MCF 10A (cell line): ENCODE results near the gene USP15. TPM values are rescaled to one million over a fixed set of nuclear protein-coding genes. Genes with fewer than 3 reads are reported as not detected.

Experiments
- BruUV-seq: library from RNA; stranded (reverse); fragments of 400-500 nt; replicated peaks from 2 replicates; lab custom pipeline; 2021; lab: Mats Ljungman, UMichigan
- CTCF ChIA-PET: fragments of 300-600 bp; sonication (Branson Sonifier 250); formaldehyde crosslinking; extraction: SDS; loops from one replicate; lab custom pipeline; 2021; ENCODE audit warnings: antibody characterized with exemption, inconsistent platforms; lab: Yijun Ruan, JAX
- POLR2A ChIA-PET: fragments of 300-600, 350-650 bp; sonication (Branson Sonifier 250); formaldehyde crosslinking; extraction: SDS; loops from one replicate; lab custom pipeline; 2020; ENCODE audit warnings: antibody characterized with exemption, inconsistent platforms; lab: Yijun Ruan, JAX
- DNase-seq: peaks from one replicate; pipeline ENCODE4 v3.0.0-alpha.2; 2018; ENCODE audit not compliant: unreplicated experiment
- H3K27ac Mint-ChIP-seq: one replicate; pipeline ENCODE4 v1.8.0; 2022; ENCODE audit warnings: mild to moderate bottlenecking, low read depth, mixed read lengths; ENCODE audit not compliant: unreplicated experiment
- H3K27me3 Mint-ChIP-seq: one replicate; pipeline ENCODE4 v1.8.0; 2022; ENCODE audit warnings: mixed read lengths; ENCODE audit not compliant: insufficient read depth, unreplicated experiment
- H3K36me3 Mint-ChIP-seq: one replicate; pipeline ENCODE4 v1.8.0; 2022; ENCODE audit warnings: mild to moderate bottlenecking, moderate library complexity, mixed read lengths; ENCODE audit not compliant: insufficient read depth, unreplicated experiment
- H3K4me1 Mint-ChIP-seq: one replicate; pipeline ENCODE4 v1.8.0; 2022; ENCODE audit warnings: mixed read lengths; ENCODE audit not compliant: insufficient read depth, unreplicated experiment
- H3K4me3 Mint-ChIP-seq: one replicate; pipeline ENCODE4 v1.8.0; 2022; ENCODE audit warnings: mild to moderate bottlenecking, moderate library complexity, mixed read lengths; ENCODE audit not compliant: unreplicated experiment
- H3K9me3 Mint-ChIP-seq: one replicate; pipeline ENCODE4 v1.8.0; 2022; ENCODE audit warnings: mixed read lengths; ENCODE audit not compliant: unreplicated experiment
- CTCF ChIP-seq: fragments of 200-600 bp; IDR thresholded peaks from one replicate; pipeline ENCODE4 v1.8.0; 2022; ENCODE audit warnings: antibody characterized with exemption, mild to moderate bottlenecking; ENCODE audit not compliant: unreplicated experiment
- intact Hi-C: fragments of 100-400 bp; cut with micrococcal nuclease; formaldehyde crosslinking; loops from 2 replicates; pipeline ENCODE4 v1.14.1; 2022
- total RNA-seq: library from RNA; stranded (reverse); gene quantifications from 2 replicates; pipeline ENCODE4 v1.2.3, GENCODE V29; 2022

Gene USP15
- total RNA-seq, 1 experiment from 2014 or later = 71.0 TPM

DNA sequence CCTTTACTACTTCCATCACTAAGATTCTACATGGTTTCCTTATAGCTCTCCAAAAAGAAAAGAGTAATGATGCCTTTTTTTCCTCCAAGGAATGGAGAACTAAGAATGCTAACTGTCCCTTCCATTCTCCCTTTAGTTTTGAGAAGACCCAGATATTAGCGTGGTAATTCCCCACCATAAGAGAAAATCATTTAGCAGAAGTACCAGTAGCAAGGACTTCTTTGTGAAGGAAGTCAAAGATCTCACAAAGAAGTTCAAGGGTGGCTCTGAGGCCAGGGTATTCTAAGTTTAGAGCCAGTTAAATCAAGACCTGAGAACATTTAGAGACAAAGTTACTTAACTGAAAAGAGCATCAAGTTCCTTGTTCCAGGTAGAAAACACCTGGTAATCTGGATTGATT, 7.3 kb downstream of the USP15 start:
- DNase-seq = no peak
- Mint-ChIP-seq H3K4me3 (no peak overlapping the region), H3K9me3 (no peaks in the 10 kb centered on the region), H3K27ac (peak overlapping the region; percentile 36), H3K4me1 (peaks cover 53% of the 10 kb centered on the region), H3K36me3 (no peaks in the 10 kb centered on the region), H3K27me3 (no peaks in the 10 kb centered on the region)
- no TSS peak for BruUV-seq
- ChIA-PET POLR2A (interaction anchor here (0.6 to 1.8 kb wide), 4 partner anchors 8 to 205 kb away, joined by 3 to 13 read pairs (median 4); partner anchors contain the start of gene USP15), CTCF (no interaction called here)
- intact Hi-C loops = loop anchor here (10.0 kb wide), 2 partner anchors 127 to 337 kb away; no protein-coding TSS in a partner anchor
- no peak for TF ChIP-seq CTCF

GRCh38 chr12:62268956-62269355, 8.8 kb downstream of the USP15 start:
- Mint-ChIP-seq H3K9me3 (no peaks in the 10 kb centered on the region), H3K27ac (peak overlapping the region; percentile 36), H3K27me3 (no peaks in the 10 kb centered on the region), H3K4me3 (peak overlapping the region; percentile 18), H3K36me3 (peaks cover 7% of the 10 kb centered on the region), H3K4me1 (peaks cover 47% of the 10 kb centered on the region)
- peak; percentile 77 for DNase-seq
- ChIA-PET POLR2A (interaction anchor here (0.7 to 1.8 kb wide), 5 partner anchors 9 to 636 kb away, joined by 3 to 13 read pairs (median 4); partner anchors contain the start of gene USP15), CTCF (interaction anchor here (0.6 to 1.1 kb wide), 2 partner anchors 37 to 76 kb away, joined by 3 to 4 read pairs; no protein-coding TSS in a partner anchor)
- intact Hi-C loops = loop anchor here (10.0 kb wide), 2 partner anchors 126 to 336 kb away; no protein-coding TSS in a partner anchor
- TF ChIP-seq CTCF = no peak
- no TSS peak for BruUV-seq

GRCh38 chr12:62269464-62270228, 9.4 kb downstream of the USP15 start:
- no peak for DNase-seq
- intact Hi-C loops = loop anchor here (10.0 kb wide), 2 partner anchors 125 to 335 kb away; no protein-coding TSS in a partner anchor
- ChIA-PET CTCF (no interaction called here), POLR2A (interaction anchor here (0.5 to 1.3 kb wide), 2 partner anchors 8 to 240 kb away, joined by 3 to 4 read pairs; no protein-coding TSS in a partner anchor)
- H3K27me3 Mint-ChIP-seq = no peaks in the 10 kb centered on the region
- no peak overlapping the region for H3K4me3 Mint-ChIP-seq
- H3K36me3 Mint-ChIP-seq = peaks cover 7% of the 10 kb centered on the region
- BruUV-seq = no TSS peak
- H3K4me1 Mint-ChIP-seq = peaks cover 49% of the 10 kb centered on the region
- peak overlapping the region; percentile 36 for H3K27ac Mint-ChIP-seq
- no peak for TF ChIP-seq CTCF
- no peaks in the 10 kb centered on the region for H3K9me3 Mint-ChIP-seq

DNA sequence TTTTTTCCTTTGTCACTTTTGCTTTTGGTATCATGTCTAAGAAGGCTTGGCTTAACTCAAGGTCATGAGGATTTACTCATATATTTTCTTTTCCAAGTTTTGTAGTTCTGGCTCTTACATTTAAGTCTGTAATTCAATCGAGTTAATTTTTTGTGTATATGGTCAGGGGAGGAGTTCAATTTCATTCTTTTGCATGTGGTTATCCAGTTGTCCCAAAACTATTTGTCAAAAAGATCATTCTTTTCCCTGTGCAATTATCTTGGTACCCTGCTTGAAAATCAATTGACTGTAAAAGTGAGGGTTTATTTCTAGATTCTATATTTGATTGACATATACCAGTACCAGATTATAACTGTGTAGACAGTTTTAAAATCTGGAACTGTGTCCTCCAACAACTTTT, 10.2 kb downstream of the USP15 start:
- intact Hi-C loops = no loop called here
- BruUV-seq = no TSS peak
- no peak for TF ChIP-seq CTCF
- POLR2A ChIA-PET = no interaction called here
- Mint-ChIP-seq H3K4me1 (peaks cover 57% of the 10 kb centered on the region), H3K27ac (peak overlapping the region; percentile 25), H3K9me3 (no peaks in the 10 kb centered on the region), H3K4me3 (no peak overlapping the region), H3K27me3 (no peaks in the 10 kb centered on the region), H3K36me3 (peaks cover 7% of the 10 kb centered on the region)
- CTCF ChIA-PET = no interaction called here
- no peak for DNase-seq
